PFSK-1 (cell line): ENCODE results near the gene PHF13.

ENCODE experiments used
- FOXP2 ChIP-seq: optimal IDR thresholded peaks from 2 replicates; pipeline ENCODE3; 2011; ENCODE audit warnings: borderline replicate concordance, control low read depth, inconsistent platforms; ENCODE audit not compliant: insufficient read depth; ENCODE audit errors: extremely low read length, extremely low read depth
- POLR2AphosphoS5 ChIP-seq: IDR thresholded peaks from 2 replicates; pipeline ENCODE4 v1.6.1; 2012; ENCODE audit warnings: low read depth, mild to moderate bottlenecking, control low read depth, low read length, moderate library complexity
- SIN3A ChIP-seq: IDR thresholded peaks from 2 replicates; pipeline ENCODE4 v1.6.1; 2012; ENCODE audit warnings: mild to moderate bottlenecking, low read length, moderate library complexity, borderline replicate concordance; ENCODE audit not compliant: insufficient read depth
- TAF1 ChIP-seq: IDR thresholded peaks from 2 replicates; pipeline ENCODE4 v1.6.1; 2012; ENCODE audit warnings: low read length, control low read depth, borderline replicate concordance; ENCODE audit not compliant: insufficient read depth
- TF ChIP-seq, protein P1 (sequence below), 2 experiments: IDR thresholded peaks; 2 replicates each; pipeline versions ENCODE4 v1.6.1 to v1.8.0; 2011 to 2012; ENCODE audit warnings: low read depth in 2 of 2, low read length in 2 of 2, control low read depth in 1 of 2, inconsistent platforms in 1 of 2, mild to moderate bottlenecking in 1 of 2, moderate library complexity in 1 of 2; ENCODE audit not compliant: insufficient read depth in 1 of 2

Gene PHF13

DNA sequence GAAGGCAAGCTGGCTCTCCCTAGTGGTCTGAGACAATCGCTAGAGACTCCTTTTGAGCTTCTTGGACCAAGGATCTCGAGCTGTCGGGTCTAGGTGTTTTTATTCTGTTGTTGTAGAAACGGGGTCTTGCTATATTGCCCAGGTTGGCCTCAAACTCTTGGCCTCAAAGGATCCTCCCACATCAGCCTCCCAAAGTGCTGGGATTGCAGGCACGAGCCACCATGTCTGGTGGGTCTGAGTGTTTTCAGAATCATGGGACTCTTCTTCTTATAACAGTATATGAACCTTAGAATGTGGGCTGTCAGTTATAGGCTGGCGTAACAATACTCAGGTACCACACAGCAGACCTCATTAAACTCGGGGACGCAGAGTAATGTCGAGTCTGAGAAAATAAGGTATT is 55.0 kb downstream of the PHF13 start:
- TF ChIP-seq, protein P1, sequence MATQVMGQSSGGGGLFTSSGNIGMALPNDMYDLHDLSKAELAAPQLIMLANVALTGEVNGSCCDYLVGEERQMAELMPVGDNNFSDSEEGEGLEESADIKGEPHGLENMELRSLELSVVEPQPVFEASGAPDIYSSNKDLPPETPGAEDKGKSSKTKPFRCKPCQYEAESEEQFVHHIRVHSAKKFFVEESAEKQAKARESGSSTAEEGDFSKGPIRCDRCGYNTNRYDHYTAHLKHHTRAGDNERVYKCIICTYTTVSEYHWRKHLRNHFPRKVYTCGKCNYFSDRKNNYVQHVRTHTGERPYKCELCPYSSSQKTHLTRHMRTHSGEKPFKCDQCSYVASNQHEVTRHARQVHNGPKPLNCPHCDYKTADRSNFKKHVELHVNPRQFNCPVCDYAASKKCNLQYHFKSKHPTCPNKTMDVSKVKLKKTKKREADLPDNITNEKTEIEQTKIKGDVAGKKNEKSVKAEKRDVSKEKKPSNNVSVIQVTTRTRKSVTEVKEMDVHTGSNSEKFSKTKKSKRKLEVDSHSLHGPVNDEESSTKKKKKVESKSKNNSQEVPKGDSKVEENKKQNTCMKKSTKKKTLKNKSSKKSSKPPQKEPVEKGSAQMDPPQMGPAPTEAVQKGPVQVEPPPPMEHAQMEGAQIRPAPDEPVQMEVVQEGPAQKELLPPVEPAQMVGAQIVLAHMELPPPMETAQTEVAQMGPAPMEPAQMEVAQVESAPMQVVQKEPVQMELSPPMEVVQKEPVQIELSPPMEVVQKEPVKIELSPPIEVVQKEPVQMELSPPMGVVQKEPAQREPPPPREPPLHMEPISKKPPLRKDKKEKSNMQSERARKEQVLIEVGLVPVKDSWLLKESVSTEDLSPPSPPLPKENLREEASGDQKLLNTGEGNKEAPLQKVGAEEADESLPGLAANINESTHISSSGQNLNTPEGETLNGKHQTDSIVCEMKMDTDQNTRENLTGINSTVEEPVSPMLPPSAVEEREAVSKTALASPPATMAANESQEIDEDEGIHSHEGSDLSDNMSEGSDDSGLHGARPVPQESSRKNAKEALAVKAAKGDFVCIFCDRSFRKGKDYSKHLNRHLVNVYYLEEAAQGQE (IDR thresholded peaks at IDR 0.05; ENCODE audit: insufficient read depth in 1 of 2, low read depth in 2 of 2, low read length in 2 of 2) = no peak
- TF ChIP-seq POLR2AphosphoS5 (no peak), TAF1 (no peak), SIN3A (no peak), FOXP2 (no peak)

DNA sequence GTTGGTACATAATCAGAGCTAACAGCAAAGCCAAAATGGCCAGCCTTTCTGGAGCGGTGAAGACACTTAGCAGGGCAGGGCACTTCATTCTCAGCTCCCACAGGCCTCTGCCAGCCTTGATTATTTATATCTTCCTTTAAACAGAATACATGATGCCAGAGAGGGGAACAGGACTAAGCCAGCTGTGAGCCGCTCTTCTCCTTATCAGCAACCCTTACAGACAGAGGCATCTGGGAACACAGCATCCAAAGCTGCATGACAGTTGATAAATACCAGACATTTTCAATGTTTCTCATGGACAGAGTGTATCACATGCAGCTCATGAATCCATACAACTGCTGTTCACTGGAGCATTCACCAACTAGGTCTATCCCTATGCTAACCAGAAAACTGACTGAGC is 59.0 kb downstream of the PHF13 start:
- no peak for TF ChIP-seq SIN3A
